DLD1 (cell line): ENCODE results near the gene MCHR1.
"Not testable (repeated sequence)": the region's sequence is repeated elsewhere in the genome, so short reads cannot be mapped to it uniquely, and the experiment has no call there.

Experiments
- in situ Hi-C: cut with HindIII; loops from 2 replicates; pipeline ENCODE4 v1.10.0; 2017; ENCODE audit warnings: low sequenced_read_pairs

Gene MCHR1

GRCh38 chr22:40654522-40655167 is 24.6 kb upstream of the MCHR1 start:
- in situ Hi-C loops: no loop called here

GRCh38 chr22:40655941-40656340 is 23.3 kb upstream of the MCHR1 start:
- in situ Hi-C loops: not testable (repeated sequence)

- in situ Hi-C loops: not testable (repeated sequence)
Measured at GRCh38 chr22:40656651-40657050, 22.6 kb upstream of the MCHR1 start.

GRCh38 chr22:40659166-40659565 is 20.1 kb upstream of the MCHR1 start:
- in situ Hi-C loops: no loop called here

GRCh38 chr22:40660730-40661129 is 18.6 kb upstream of the MCHR1 start:
- in situ Hi-C loops: no loop called here

GRCh38 chr22:40661671-40662070 is 17.6 kb upstream of the MCHR1 start:
- in situ Hi-C loops: no loop called here

GRCh38 chr22:40665312-40665711 is 14.0 kb upstream of the MCHR1 start:
- in situ Hi-C loops: no loop called here

GRCh38 chr22:40666151-40666848 is 13.0 kb upstream of the MCHR1 start:
- in situ Hi-C loops: no loop called here

- in situ Hi-C loops: no loop called here
Measured at GRCh38 chr22:40668611-40669411, 10.5 kb upstream of the MCHR1 start.

- in situ Hi-C loops: no loop called here
Measured at GRCh38 chr22:40670058-40670457, 9.2 kb upstream of the MCHR1 start.

- in situ Hi-C loops: no loop called here
Measured at GRCh38 chr22:40671369-40671768, 7.9 kb upstream of the MCHR1 start.

GRCh38 chr22:40671796-40672360 is 7.4 kb upstream of the MCHR1 start:
- in situ Hi-C loops: no loop called here

- in situ Hi-C loops: no loop called here
Measured at GRCh38 chr22:40673017-40673416, 6.3 kb upstream of the MCHR1 start.

- in situ Hi-C loops: no loop called here
Measured at GRCh38 chr22:40674274-40674673, 5.0 kb upstream of the MCHR1 start.

- in situ Hi-C loops: not testable (repeated sequence)
Measured at GRCh38 chr22:40676166-40676565, 3.1 kb upstream of the MCHR1 start.

GRCh38 chr22:40676644-40677043 is 2.6 kb upstream of the MCHR1 start:
- in situ Hi-C loops: no loop called here

GRCh38 chr22:40678493-40679248 is 613 bp upstream of the MCHR1 start:
- in situ Hi-C loops: no loop called here

- in situ Hi-C loops: no loop called here
Measured at GRCh38 chr22:40679964-40680818, 907 bp downstream of the MCHR1 start.

GRCh38 chr22:40680819-40681183 is 1.5 kb downstream of the MCHR1 start:
- in situ Hi-C loops: no loop called here

- in situ Hi-C loops: no loop called here
Measured at GRCh38 chr22:40681451-40681850, 2.2 kb downstream of the MCHR1 start.
